Measurements from ENCODE around the gene C2CD2.
"Not testable (repeated sequence)": the region's sequence is repeated elsewhere in the genome, so short reads cannot be mapped to it uniquely, and the experiment has no call there.

Gene C2CD2

GRCh38 chr21:41974752-41975053 lies 20.9 kb upstream of the C2CD2 start:
- no peak for DNase-seq

- no peak for DNase-seq
These were observed 20.3 kb upstream of the C2CD2 start for GRCh38 chr21:41973861-41974751.

- DNase-seq = no peak
These were observed 19.6 kb upstream of the C2CD2 start for GRCh38 chr21:41973427-41973831.

GRCh38 chr21:41972511-41973205 lies 18.8 kb upstream of the C2CD2 start:
- DNase-seq = no peak

- DNase-seq = no peak
These were observed 18.1 kb upstream of the C2CD2 start for GRCh38 chr21:41971891-41972290.

DNA sequence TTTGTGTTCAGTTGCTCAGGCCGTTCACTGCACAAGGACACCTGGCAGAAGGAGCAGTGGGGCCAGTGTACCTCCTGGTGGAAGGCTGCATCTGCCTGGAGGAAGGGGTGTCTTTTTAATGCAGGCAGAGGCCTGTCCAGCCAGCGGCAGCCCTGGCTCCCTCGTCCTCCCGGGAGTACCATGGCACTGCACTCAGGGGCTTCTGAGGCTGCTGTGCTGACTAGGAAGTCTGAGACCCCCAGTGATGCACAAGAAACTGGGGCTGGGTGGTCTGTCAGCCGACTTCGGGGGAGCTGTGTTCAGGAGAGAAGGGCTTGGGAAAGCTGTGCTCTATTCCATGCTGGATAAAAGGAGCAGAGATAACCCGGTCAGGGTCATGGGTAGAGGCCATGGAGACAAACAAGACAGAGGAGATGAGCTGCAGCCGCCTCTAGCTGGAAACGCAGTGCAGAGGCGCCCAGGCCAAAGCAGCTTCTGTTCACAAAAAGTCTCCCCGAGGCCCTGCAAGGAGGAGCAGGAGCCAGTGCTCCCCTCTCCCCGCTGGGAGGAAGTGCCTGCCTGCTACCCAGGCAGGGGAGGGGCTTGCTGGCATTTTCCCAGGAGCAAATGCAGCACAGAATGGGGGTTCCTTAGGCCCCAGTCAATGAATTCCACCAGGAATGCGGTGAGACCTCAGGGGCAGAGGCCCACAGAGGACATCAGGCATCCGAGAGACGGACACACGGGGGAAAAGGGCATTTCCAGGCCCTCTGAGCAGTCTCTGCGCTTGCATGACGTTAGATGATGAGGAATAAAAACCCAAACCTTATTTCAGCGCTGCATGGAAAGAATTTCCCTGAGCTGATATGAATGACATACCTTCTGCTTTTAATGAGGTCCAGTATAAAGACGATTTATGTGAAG lies 17.2 kb upstream of the C2CD2 start:
- DNase-seq = no peak

DNA sequence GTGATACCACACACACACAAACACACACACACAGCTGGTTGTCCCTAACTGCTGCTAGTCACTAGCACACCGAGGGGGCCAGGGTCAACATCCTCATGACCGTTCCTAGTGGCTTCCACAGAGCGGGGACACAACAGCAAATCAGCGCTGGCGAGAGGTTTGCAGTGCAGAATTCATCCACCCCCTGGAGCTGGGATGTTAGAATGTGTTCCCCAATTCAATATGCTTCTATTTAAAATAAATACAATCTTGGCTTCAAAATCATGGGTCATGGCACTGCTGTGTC lies 16.2 kb upstream of the C2CD2 start:
- no peak for DNase-seq

DNA sequence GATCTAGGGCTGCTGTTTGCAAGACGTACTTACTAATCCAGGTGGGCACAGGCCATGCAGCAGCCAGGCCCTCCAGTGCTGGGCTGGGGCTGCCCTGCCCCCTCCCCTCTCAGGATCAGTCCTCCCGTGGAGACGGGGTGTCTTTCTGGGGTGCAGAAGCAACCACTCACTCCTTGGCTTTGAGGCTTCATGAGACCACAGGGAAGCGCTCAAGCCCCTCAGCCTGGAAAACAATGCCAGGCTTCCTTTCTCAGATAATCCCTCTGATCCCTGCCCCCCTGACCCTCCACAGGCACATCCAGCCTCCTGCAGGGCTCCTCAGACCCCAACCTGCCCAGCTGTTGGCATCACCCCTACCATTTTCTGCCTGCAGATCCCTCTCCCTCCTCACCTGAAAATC lies 13.9 kb upstream of the C2CD2 start:
- DNase-seq = no peak

GRCh38 chr21:41966872-41967621 lies 13.2 kb upstream of the C2CD2 start:
- no peak for DNase-seq

GRCh38 chr21:41966041-41966833 lies 12.4 kb upstream of the C2CD2 start:
- no peak for DNase-seq

GRCh38 chr21:41965461-41966013 lies 11.7 kb upstream of the C2CD2 start:
- no peak for DNase-seq

DNA sequence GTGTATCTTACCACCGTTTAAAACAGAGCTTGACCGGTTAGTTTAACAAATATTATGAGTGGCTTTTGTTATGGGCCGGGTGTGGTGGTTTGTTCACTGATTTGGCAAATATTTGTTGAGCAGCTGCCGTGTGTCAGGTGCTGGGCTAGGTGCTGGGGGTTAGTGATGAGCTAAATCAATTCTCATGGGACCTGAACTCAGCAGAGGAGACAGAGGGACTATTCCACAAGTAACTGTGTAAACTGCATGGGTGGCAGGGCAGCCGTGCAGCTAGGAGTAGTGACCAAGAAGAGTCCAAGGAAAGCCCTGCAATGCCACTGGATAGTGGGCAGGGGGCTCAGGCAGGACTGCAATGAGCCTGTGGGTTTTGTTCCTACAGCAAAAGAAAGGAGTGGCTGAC lies 11.2 kb upstream of the C2CD2 start:
- DNase-seq = no peak

GRCh38 chr21:41964171-41964570 lies 10.4 kb upstream of the C2CD2 start:
- DNase-seq = no peak

DNA sequence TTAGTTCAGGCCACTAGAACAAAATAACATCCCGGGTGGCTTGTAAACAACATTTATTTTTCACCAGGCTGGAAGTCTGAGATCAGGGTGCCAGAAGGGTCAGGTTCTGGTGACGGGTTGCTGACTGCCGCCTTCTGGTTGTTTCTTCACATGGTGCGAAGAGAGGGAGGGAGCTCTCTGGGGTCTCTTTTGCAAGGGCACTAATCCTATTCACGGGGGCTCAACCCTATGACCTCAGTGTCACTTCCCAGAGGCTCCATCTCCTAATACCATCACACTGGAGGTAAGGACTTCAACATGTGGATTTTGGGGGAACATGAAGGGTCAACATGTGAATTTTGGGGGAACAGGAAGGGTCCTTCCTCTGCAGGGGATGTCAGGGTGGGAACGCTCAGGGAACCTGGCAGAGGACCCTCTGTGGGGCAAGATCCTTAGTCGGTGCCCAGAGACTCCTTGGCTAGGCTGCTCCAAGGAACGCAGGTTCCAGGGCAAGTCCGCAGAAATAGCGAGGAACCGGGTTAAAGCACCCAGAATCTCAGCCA lies 8.7 kb upstream of the C2CD2 start:
- no peak for DNase-seq

GRCh38 chr21:41961753-41962152 lies 7.9 kb upstream of the C2CD2 start:
- no peak for DNase-seq

- no peak for DNase-seq
These were observed 7.5 kb upstream of the C2CD2 start for GRCh38 chr21:41961282-41961701.

GRCh38 chr21:41960386-41960785 lies 6.6 kb upstream of the C2CD2 start:
- DNase-seq = no peak

DNA sequence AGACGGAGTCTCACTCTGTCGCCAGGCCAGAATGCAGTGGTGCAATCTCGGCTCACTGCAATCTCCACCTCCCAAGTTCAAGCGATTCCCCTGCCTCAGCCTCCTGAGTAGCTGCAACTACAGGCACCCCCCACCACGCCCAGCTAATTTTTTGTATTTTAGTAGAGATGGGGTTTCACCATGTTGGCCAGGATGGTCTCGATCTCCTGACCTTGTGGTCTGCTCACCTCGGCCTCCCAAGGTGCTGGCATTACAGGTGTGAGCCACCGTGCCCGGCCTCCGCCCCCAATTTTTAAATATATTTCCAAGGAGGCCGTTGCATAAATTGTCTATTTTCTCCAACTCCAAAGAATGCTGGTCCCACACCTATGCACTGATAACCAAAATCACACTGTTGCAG lies 5.9 kb upstream of the C2CD2 start:
- not testable (repeated sequence) for DNase-seq

GRCh38 chr21:41958886-41959563 lies 5.2 kb upstream of the C2CD2 start:
- DNase-seq = no peak

DNA sequence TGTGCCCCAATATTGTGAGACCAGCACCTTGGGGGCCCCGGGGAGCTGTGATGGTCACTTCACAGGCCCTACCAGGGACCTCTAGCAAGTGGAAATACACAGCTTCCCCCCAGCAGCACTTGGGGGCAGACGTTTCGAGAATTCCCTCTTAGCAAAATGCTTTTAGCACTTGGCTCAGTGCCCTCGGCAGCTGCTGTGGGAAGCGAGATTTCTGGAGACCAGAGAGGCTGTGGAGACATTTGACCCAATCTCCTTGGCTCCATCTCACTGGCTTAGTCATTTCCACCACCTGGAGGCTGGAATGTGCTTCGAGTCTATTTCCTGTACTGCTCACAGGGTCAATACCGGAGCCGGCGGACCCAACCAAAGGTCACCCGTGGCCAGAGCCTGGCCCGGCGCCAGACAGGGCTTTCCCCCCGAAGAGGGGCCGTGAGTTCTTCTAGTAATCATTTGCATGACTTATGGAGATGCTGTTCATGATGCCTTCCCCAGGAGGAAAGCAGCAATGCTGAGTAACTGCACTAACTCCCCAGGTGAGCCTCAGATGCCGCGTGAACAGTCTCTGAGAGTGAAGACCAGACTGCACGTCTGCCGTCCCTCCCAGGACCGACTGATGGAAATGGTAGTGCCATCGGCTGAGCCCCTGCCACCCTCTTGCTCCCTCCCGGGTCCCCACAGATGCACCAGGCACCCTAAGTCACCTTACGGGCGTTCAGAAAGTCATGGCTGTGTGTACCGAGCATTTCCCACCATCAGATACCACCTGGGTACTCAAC lies 4.4 kb upstream of the C2CD2 start:
- no peak for DNase-seq
